HepG2 (cell line): ENCODE measurements around the gene VAC14.

Experiments used
- MYC ChIP-seq: sonication (generic); formaldehyde crosslinking; IDR thresholded peaks from 2 replicates; pipeline ENCODE4 v1.9.0; 2021; ENCODE audit warnings: missing genetic modification reagents, borderline replicate concordance
- NR2F1 ChIP-seq, 2 experiments: fragments of 450-650 bp in 1 of 2; formaldehyde crosslinking in 1 of 2; IDR thresholded peaks; 2 replicates each; pipeline versions ENCODE4 v1.5.0 to v1.6.1; 2016 to 2020; ENCODE audit warnings: mild to moderate bottlenecking in 1 of 2, missing compliant biosample characterization in 1 of 2, missing genetic modification reagents in 1 of 2, moderate library complexity in 1 of 2
- PAF1 ChIP-seq: IDR thresholded peaks from 2 replicates; pipeline ENCODE4 v1.6.1; 2016; ENCODE audit warnings: missing genetic modification reagents, missing compliant biosample characterization
- POLR2A ChIP-seq, 2 experiments: IDR thresholded peaks; 2 replicates each; pipeline ENCODE4 v1.6.1; 2011; ENCODE audit warnings: low read depth in 2 of 2, low read length in 2 of 2, mild to moderate bottlenecking in 1 of 2, moderate library complexity in 1 of 2; ENCODE audit not compliant: insufficient read depth in 1 of 2

DNA sequence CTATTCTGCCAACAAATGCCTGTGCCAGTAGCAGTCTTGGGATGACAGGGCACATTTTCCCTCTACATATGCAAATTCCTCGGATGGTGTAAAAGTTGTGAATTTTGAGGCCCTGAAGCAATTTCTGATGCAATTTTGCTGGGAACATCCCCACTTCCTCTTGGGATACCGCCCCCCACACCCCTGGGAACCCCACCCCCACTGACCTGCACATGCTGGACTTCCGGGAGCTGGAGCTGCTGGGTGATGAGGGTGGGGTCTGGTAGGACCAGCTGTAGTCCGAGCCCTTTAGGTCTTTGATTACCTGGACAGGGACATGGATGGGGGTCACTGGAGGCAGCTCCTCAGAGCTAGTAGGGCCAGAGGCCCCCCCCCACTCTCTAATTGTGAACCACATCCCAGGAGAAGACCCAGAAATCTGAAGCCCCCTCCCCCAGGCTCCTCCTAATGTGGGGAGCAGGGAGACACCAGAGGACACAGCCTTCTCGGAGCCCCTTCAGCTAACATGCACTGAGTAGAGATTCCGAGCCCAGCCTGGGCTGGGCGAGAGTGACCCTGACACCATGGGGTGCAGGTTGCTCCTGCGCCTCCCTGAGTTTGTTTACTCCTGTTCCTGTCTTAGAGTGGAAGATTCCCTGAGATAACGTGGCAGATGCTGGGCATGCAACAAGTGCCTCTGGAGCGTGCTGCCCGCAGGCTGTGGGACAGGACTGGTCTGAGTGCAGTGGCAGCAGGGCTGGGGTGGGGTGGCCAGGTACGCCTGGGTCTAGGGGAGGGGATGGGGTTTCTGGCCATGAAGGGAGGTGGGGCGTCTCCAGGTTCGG is 124.1 kb downstream of the VAC14 start:
- TF ChIP-seq POLR2A (IDR thresholded peaks at IDR 0.05; ENCODE audit: insufficient read depth in 1 of 2, low read depth in 2 of 2, low read length in 2 of 2) (no peak), NR2F1 (CRISPR knock-in tag; IDR thresholded peaks at IDR 0.05) (no peak), MYC (CRISPR knock-in tag) (no peak), PAF1 (CRISPR knock-in tag) (no peak; the same call in 1 of the 2 replicates)
